C4-2B (cell line): ENCODE measurements around the gene TPPP3.

ENCODE experiments used
- ZFX ChIP-seq: fragments of 450-650 bp; IDR thresholded peaks from 2 replicates; pipeline ENCODE4 v1.6.1; 2017
- TF ChIP-seq, protein P1 (sequence below): fragments of 450-650 bp; conservative IDR thresholded peaks from 2 replicates; pipeline ENCODE4 v1.5.1; 2017; ENCODE audit warnings: mild to moderate bottlenecking

GRCh38 chr16:67441271-67441753 is 48.0 kb upstream of the TPPP3 start:
- TF ChIP-seq, protein P1, sequence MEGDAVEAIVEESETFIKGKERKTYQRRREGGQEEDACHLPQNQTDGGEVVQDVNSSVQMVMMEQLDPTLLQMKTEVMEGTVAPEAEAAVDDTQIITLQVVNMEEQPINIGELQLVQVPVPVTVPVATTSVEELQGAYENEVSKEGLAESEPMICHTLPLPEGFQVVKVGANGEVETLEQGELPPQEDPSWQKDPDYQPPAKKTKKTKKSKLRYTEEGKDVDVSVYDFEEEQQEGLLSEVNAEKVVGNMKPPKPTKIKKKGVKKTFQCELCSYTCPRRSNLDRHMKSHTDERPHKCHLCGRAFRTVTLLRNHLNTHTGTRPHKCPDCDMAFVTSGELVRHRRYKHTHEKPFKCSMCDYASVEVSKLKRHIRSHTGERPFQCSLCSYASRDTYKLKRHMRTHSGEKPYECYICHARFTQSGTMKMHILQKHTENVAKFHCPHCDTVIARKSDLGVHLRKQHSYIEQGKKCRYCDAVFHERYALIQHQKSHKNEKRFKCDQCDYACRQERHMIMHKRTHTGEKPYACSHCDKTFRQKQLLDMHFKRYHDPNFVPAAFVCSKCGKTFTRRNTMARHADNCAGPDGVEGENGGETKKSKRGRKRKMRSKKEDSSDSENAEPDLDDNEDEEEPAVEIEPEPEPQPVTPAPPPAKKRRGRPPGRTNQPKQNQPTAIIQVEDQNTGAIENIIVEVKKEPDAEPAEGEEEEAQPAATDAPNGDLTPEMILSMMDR, result no peak
- no peak for TF ChIP-seq ZFX
